H9 (cell line): ENCODE measurements around the gene MYCBPAP. TPM values are rescaled to one million over a fixed set of nuclear protein-coding genes. Genes with fewer than 3 reads are reported as not detected.

Experiments used
- DNase-seq: peaks from one replicate; pipeline ENCODE4 v3.0.0-alpha.2; 2017
- H2AFZ ChIP-seq: one replicate; pipeline ENCODE4 v1.6.1; 2013; ENCODE audit warnings: mild to moderate bottlenecking, low read length, control low read depth, moderate library complexity
- H2AK5ac ChIP-seq: 2 replicates; pipeline ENCODE4 v1.6.1; 2013; ENCODE audit warnings: low read length, control low read depth, mixed read lengths; ENCODE audit not compliant: insufficient read length
- H2BK120ac ChIP-seq: one replicate; pipeline ENCODE4 v1.6.1; 2013; ENCODE audit warnings: low read depth, mild to moderate bottlenecking, low read length, control low read depth, inconsistent platforms; ENCODE audit not compliant: poor library complexity, severe bottlenecking
- H2BK12ac ChIP-seq: 2 replicates; pipeline ENCODE4 v1.6.1; 2013; ENCODE audit warnings: low read length, control low read depth, mixed read lengths, low read depth; ENCODE audit not compliant: insufficient read length
- H2BK15ac ChIP-seq: 2 replicates; pipeline ENCODE4 v1.6.1; 2013; ENCODE audit warnings: low read depth, low read length, control low read depth
- H2BK20ac ChIP-seq: one replicate; pipeline ENCODE4 v1.6.1; 2013; ENCODE audit warnings: low read depth, mild to moderate bottlenecking, low read length, control low read depth, inconsistent platforms; ENCODE audit not compliant: poor library complexity, severe bottlenecking
- H2BK5ac ChIP-seq: 2 replicates; pipeline ENCODE4 v1.6.1; 2013; ENCODE audit warnings: low read length, control low read depth, mixed read lengths; ENCODE audit not compliant: insufficient read length
- H3K14ac ChIP-seq: 2 replicates; pipeline ENCODE4 v1.6.1; 2013; ENCODE audit warnings: low read length, control low read depth; ENCODE audit not compliant: insufficient read depth
- H3K18ac ChIP-seq: 2 replicates; pipeline ENCODE4 v1.6.1; 2013; ENCODE audit warnings: low read depth, mild to moderate bottlenecking, mixed read lengths, low read length, control low read depth; ENCODE audit not compliant: insufficient read length
- H3K23ac ChIP-seq: 2 replicates; pipeline ENCODE4 v1.6.1; 2013; ENCODE audit warnings: low read length, control low read depth, mixed read lengths, low read depth; ENCODE audit not compliant: insufficient read length
- H3K23me2 ChIP-seq: 2 replicates; pipeline ENCODE4 v1.6.1; 2013; ENCODE audit warnings: low read depth, mild to moderate bottlenecking, mixed read lengths, low read length, control low read depth; ENCODE audit not compliant: insufficient read length, poor library complexity, severe bottlenecking
- H3K27ac ChIP-seq: 2 replicates; pipeline ENCODE4 v1.5.1; 2013; ENCODE audit warnings: low read length, control low read depth, mixed read lengths, low read depth; ENCODE audit not compliant: insufficient read length
- H3K27me3 ChIP-seq: 2 replicates; pipeline ENCODE4 v1.6.1; 2013; ENCODE audit warnings: low read length, control low read depth, inconsistent platforms; ENCODE audit not compliant: insufficient read depth
- H3K4ac ChIP-seq: 2 replicates; pipeline ENCODE4 v1.6.1; 2013; ENCODE audit warnings: low read depth, mild to moderate bottlenecking, control low read depth, inconsistent platforms, low read length, moderate library complexity
- H3K4me1 ChIP-seq: 2 replicates; pipeline ENCODE4 v1.6.1; 2013; ENCODE audit warnings: low read length, control low read depth, inconsistent platforms; ENCODE audit not compliant: insufficient read depth
- H3K4me2 ChIP-seq: 2 replicates; pipeline ENCODE4 v1.6.1; 2013; ENCODE audit warnings: low read length, control low read depth, mixed read lengths; ENCODE audit not compliant: insufficient read length, insufficient read depth
- H3K56ac ChIP-seq: 2 replicates; pipeline ENCODE4 v1.6.1; 2013; ENCODE audit warnings: low read depth, mild to moderate bottlenecking, mixed read lengths, low read length, control low read depth; ENCODE audit not compliant: insufficient read length
- H3K79me1 ChIP-seq: 2 replicates; pipeline ENCODE4 v1.6.1; 2013; ENCODE audit warnings: low read depth, mild to moderate bottlenecking, moderate library complexity, low read length, control low read depth, inconsistent platforms; ENCODE audit not compliant: insufficient read depth, poor library complexity, severe bottlenecking
- H3K79me2 ChIP-seq: 2 replicates; pipeline ENCODE4 v1.6.1; 2013; ENCODE audit warnings: low read length, control low read depth, inconsistent platforms; ENCODE audit not compliant: insufficient read depth
- H3K9ac ChIP-seq: 2 replicates; pipeline ENCODE4 v1.6.1; 2013; ENCODE audit warnings: low read length, control low read depth, mixed read lengths; ENCODE audit not compliant: insufficient read length; ENCODE audit errors: extremely low read depth
- H3K9me3 ChIP-seq: one replicate; pipeline ENCODE4 v1.6.1; 2013; ENCODE audit warnings: low read depth, low read length, inconsistent platforms; ENCODE audit not compliant: control insufficient read depth
- H3T11ph ChIP-seq: one replicate; pipeline ENCODE4 v1.6.1; 2013; ENCODE audit warnings: mild to moderate bottlenecking, low read length, control low read depth, inconsistent platforms
- H4K20me1 ChIP-seq: one replicate; pipeline ENCODE4 v1.6.1; 2013; ENCODE audit not compliant: control insufficient read depth, insufficient read length, insufficient read depth
- H4K5ac ChIP-seq: 2 replicates; pipeline ENCODE4 v1.6.1; 2013; ENCODE audit warnings: low read depth, mild to moderate bottlenecking, mixed read lengths, low read length, control low read depth; ENCODE audit not compliant: insufficient read length
- H4K8ac ChIP-seq: replicated peaks from 2 replicates; pipeline ENCODE4 v1.6.1; 2013; ENCODE audit warnings: low read length, control low read depth, mixed read lengths, low read depth; ENCODE audit not compliant: insufficient read length
- H4K91ac ChIP-seq: 2 replicates; pipeline ENCODE4 v1.6.1; 2013; ENCODE audit warnings: low read depth, mild to moderate bottlenecking, moderate library complexity, mixed read lengths, low read length, control low read depth; ENCODE audit not compliant: insufficient read length
- H3K27ac Mint-ChIP-seq, 3 experiments: 2 replicates in 2 of 3; 3 replicates in 1 of 3; pipeline ENCODE4 v1.8.0; 2020 to 2021; ENCODE audit warnings: mixed read lengths in 3 of 3, mild to moderate bottlenecking in 1 of 3, moderate library complexity in 1 of 3
- H3K27me3 Mint-ChIP-seq: 2 replicates; pipeline ENCODE4 v1.8.0; 2021; ENCODE audit warnings: low read depth, mild to moderate bottlenecking, moderate library complexity, mixed read lengths
- H3K36me3 Mint-ChIP-seq, 3 experiments: 2 replicates in 2 of 3; 3 replicates in 1 of 3; pipeline ENCODE4 v1.8.0; 2020 to 2021; ENCODE audit warnings: low read depth in 3 of 3, mixed read lengths in 3 of 3; ENCODE audit not compliant: insufficient read depth in 1 of 3
- H3K4me1 Mint-ChIP-seq, 2 experiments: 2 replicates each; pipeline ENCODE4 v1.8.0; 2020; ENCODE audit warnings: mixed read lengths in 2 of 2
- H3K4me3 Mint-ChIP-seq, 2 experiments: 2 replicates in 1 of 2; 3 replicates in 1 of 2; pipeline ENCODE4 v1.8.0; 2020 to 2021; ENCODE audit warnings: mild to moderate bottlenecking in 2 of 2, mixed read lengths in 2 of 2, moderate library complexity in 1 of 2
- H3K9me3 Mint-ChIP-seq, 2 experiments: 2 replicates in 1 of 2; 3 replicates in 1 of 2; pipeline ENCODE4 v1.8.0; 2020; ENCODE audit warnings: mild to moderate bottlenecking in 2 of 2, mixed read lengths in 2 of 2, moderate library complexity in 1 of 2
- CTCF ChIP-seq: fragments of 200-600 bp; sonication (generic); conservative IDR thresholded peaks from 3 replicates; pipeline ENCODE4 v1.8.0; 2021; ENCODE audit warnings: antibody characterized with exemption, mild to moderate bottlenecking
- WGBS: extraction: QIAGEN DNeasy Blood & Tissue Kit; methylation state at CpG from one replicate; pipeline ENCODE4 v1.1.7; 2013; ENCODE audit warnings: missing lambda C conversion rate, low lambda C conversion rate, mixed read lengths; ENCODE audit not compliant: insufficient read length; ENCODE audit errors: extremely low coverage; 5-methylcytosine and 5-hydroxymethylcytosine counted together
- total RNA-seq: library from RNA; stranded (reverse); gene quantifications from 2 replicates; pipeline ENCODE4 v1.2.1, GENCODE V29; 2021

The MYCBPAP gene
- total RNA-seq, 1 experiment from 2014 or later: 1.7 TPM

- Histone ChIP-seq H3K4ac (no peak overlapping the region), H3K4me1 (peaks cover 2% of the 10 kb centered on the region; the same call in 1 of the 2 replicates), H2AFZ (no peak overlapping the region), H2BK20ac (no peak overlapping the region), H3K56ac (no peak overlapping the region), H2BK120ac (no peak overlapping the region), H3K14ac (no peak overlapping the region), H3K9me3 (no peaks in the 10 kb centered on the region), H3K9ac (no peak overlapping the region), H2BK12ac (no peak overlapping the region), H3K18ac (no peak overlapping the region), H3K4me2 (no peak overlapping the region), H4K8ac (no peak overlapping the region), H4K20me1 (no peaks in the 10 kb centered on the region), H4K5ac (no peak overlapping the region), H2AK5ac (no peak overlapping the region), H2BK5ac (no peak overlapping the region), H3K23me2 (peaks cover 8% of the 10 kb centered on the region), H2BK15ac (no peak overlapping the region), H3K27me3 (no peaks in the 10 kb centered on the region; the same call in 1 of the 2 replicates), H4K91ac (no peak overlapping the region), H3T11ph (no peak overlapping the region), H3K23ac (no peak overlapping the region), H3K79me2 (no peaks in the 10 kb centered on the region), H3K79me1 (no peaks in the 10 kb centered on the region), H3K27ac (no peak overlapping the region)
- no peak overlapping the region for H3K27ac Mint-ChIP-seq
- no CpG with 5 or more reads among the region's 8 CpGs for WGBS
- no peak for DNase-seq
- no peaks in the 10 kb centered on the region for H3K9me3 Mint-ChIP-seq
- H3K4me3 Mint-ChIP-seq: no peak overlapping the region; a peak in 1 of 5 replicates
- peaks cover 24 to 28% of the 10 kb centered on the region in 2 experiments for H3K4me1 Mint-ChIP-seq
- H3K36me3 Mint-ChIP-seq: no peaks in the 10 kb centered on the region; a peak in 1 of 7 replicates
- peaks cover 34% of the 10 kb centered on the region for H3K27me3 Mint-ChIP-seq
- no peak for TF ChIP-seq CTCF
These were observed 37.1 kb downstream of the MYCBPAP start for GRCh38 chr17:50545311-50545710.
